Measurements from ENCODE around the gene DMXL2. TPM values are rescaled to one million over a fixed set of nuclear protein-coding genes. Genes with fewer than 3 reads are reported as not detected.

The DMXL2 gene
- total RNA-seq, 1 experiment from 2014 or later: 10.9 TPM

DNA sequence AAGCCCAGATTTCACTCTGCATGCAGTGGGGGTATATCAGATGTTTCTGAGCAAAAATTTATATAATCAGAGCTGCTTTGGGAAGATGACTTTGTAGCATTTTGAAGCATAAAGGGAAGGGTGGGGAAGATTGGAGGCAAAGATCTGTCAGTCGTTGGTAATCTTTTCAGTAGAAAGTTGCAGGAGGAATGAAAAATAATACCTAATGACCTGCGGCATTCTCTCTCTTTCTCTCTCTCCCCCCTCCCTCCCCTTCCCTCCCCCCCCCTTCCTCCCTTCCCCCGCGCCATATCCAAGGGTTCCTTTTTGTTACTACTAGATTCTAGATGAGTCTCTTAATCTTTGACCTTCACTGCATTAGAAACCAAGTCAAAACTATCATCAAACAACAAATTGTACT, 1.5 kb upstream of the DMXL2 start:
- no peak for TF ChIP-seq EZH2phosphoT487 (IDR thresholded peaks at IDR 0.05; ENCODE audit: borderline replicate concordance, low read length)
- TF ChIP-seq, protein P1, sequence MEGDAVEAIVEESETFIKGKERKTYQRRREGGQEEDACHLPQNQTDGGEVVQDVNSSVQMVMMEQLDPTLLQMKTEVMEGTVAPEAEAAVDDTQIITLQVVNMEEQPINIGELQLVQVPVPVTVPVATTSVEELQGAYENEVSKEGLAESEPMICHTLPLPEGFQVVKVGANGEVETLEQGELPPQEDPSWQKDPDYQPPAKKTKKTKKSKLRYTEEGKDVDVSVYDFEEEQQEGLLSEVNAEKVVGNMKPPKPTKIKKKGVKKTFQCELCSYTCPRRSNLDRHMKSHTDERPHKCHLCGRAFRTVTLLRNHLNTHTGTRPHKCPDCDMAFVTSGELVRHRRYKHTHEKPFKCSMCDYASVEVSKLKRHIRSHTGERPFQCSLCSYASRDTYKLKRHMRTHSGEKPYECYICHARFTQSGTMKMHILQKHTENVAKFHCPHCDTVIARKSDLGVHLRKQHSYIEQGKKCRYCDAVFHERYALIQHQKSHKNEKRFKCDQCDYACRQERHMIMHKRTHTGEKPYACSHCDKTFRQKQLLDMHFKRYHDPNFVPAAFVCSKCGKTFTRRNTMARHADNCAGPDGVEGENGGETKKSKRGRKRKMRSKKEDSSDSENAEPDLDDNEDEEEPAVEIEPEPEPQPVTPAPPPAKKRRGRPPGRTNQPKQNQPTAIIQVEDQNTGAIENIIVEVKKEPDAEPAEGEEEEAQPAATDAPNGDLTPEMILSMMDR (conservative IDR thresholded peaks at IDR 0.05; ENCODE audit: low read depth, low read length): no peak
- no peak for TF ChIP-seq EZH2 (IDR thresholded peaks at IDR 0.05; ENCODE audit: low read length, unreplicated experiment)
- Histone ChIP-seq H3K36me3 (ENCODE audit: low read depth, low read length) (no peaks in the 10 kb centered on the region), H3K4me2 (ENCODE audit: low read length) (peak overlapping the region; percentile 89), H3K79me2 (ENCODE audit: low read length) (peaks cover 26% of the 10 kb centered on the region), H3K9me3 (ENCODE audit: low read length) (no peaks in the 10 kb centered on the region), H3K9ac (ENCODE audit: low read length) (no peak overlapping the region), H4K20me1 (ENCODE audit: low read length) (no peaks in the 10 kb centered on the region), H2AFZ (ENCODE audit: low read length) (no peak overlapping the region), H3K9me2 (replicated peaks; ENCODE audit: low read length) (no peaks in the 10 kb centered on the region), H3K4me3 (ENCODE audit: low read length) (peak overlapping the region; percentile 86; the same call in 1 of the 2 replicates), H3K4me1 (ENCODE audit: insufficient read depth, low read length) (peaks cover 14% of the 10 kb centered on the region), H3K27ac (ENCODE audit: low read length) (no peak overlapping the region), H3F3A (ENCODE audit: low read length, unreplicated experiment) (no peaks in the 10 kb centered on the region), H3K27me3 (ENCODE audit: low read length) (no peaks in the 10 kb centered on the region)
- POLR2A ChIA-PET (ENCODE audit: unreplicated experiment): no interaction called here
- BruUV-seq (replicated peaks): no TSS peak
- CTCF ChIA-PET: no interaction called here
- DNase-seq (no peak), ATAC-seq (no peak)
- intact Hi-C loops (cut with micrococcal nuclease): no loop called here

GRCh38 chr15:51623386-51623938, 891 bp upstream of the DMXL2 start:
- peak; percentile 5; the same call in 1 of the 2 replicates for ATAC-seq
- intact Hi-C loops (cut with micrococcal nuclease): no loop called here
- no peaks in the 10 kb centered on the region for H4K20me1 ChIP-seq (ENCODE audit: low read length)
- no peaks in the 10 kb centered on the region for H3K9me3 ChIP-seq (ENCODE audit: low read length)
- no peaks in the 10 kb centered on the region for H3K36me3 ChIP-seq (ENCODE audit: low read depth, low read length)
- ChIA-PET POLR2A (ENCODE audit: unreplicated experiment) (interaction anchor here (0.6 kb wide), 1 partner anchor 396 kb away, joined by 3 read pairs; no protein-coding TSS in a partner anchor), CTCF (no interaction called here)
- H3K9ac ChIP-seq (ENCODE audit: low read length): peak overlapping the region; percentile 78
- H3K27me3 ChIP-seq (ENCODE audit: low read length): no peaks in the 10 kb centered on the region
- H3K4me1 ChIP-seq (ENCODE audit: insufficient read depth, low read length): peaks cover 14% of the 10 kb centered on the region
- H3K79me2 ChIP-seq (ENCODE audit: low read length): peaks cover 30% of the 10 kb centered on the region
- H3K9me2 ChIP-seq (replicated peaks; ENCODE audit: low read length): no peaks in the 10 kb centered on the region
- DNase-seq: peak; percentile 66
- TF ChIP-seq, protein P1 (conservative IDR thresholded peaks at IDR 0.05; ENCODE audit: low read depth, low read length): no peak
- TF ChIP-seq EZH2 (IDR thresholded peaks at IDR 0.05; ENCODE audit: low read length, unreplicated experiment): no peak
- no peak for TF ChIP-seq EZH2phosphoT487 (IDR thresholded peaks at IDR 0.05; ENCODE audit: borderline replicate concordance, low read length)
- no peaks in the 10 kb centered on the region for H3F3A ChIP-seq (ENCODE audit: low read length, unreplicated experiment)
- H3K4me3 ChIP-seq (ENCODE audit: low read length): peak overlapping the region; percentile 86
- H3K4me2 ChIP-seq (ENCODE audit: low read length): peak overlapping the region; percentile 89
- peak overlapping the region; percentile 89 for H2AFZ ChIP-seq (ENCODE audit: low read length)
- peak overlapping the region; percentile 10 for H3K27ac ChIP-seq (ENCODE audit: low read length)
- BruUV-seq (replicated peaks): no TSS peak

DNA sequence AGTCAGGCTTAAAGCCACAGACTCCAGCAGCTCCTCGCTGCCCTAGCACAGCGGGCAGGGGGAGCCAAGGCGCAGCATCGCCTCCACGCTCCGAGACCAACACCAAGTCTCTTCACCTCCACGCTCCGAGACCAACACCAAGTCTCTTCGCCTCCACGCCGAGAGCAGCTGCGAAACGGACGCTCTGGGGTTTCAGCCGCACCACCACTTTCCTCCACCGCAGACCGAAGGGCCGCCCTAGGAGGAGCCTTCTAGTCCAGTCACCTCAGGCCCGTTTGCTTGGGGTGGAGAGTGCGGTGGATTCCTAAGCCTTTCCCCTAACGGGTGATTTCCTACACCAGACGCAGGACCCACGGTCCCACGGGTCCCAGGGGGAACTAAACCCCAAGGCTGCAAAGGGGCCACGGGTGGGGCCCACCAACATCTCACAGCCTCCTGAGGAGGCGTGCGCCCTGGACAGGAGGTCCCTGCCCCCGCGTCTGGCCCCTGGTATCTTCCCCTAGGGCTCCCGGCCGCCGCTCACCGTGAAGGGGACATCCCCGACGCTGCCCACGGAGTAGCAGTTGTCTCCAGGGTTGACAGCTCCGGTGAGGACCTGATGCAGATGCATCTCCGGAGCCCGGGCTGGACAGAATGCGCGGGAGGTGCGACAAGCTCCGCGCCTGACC, 501 bp downstream of the DMXL2 start:
- Histone ChIP-seq H3F3A (ENCODE audit: low read length, unreplicated experiment) (no peaks in the 10 kb centered on the region), H3K9me3 (ENCODE audit: low read length) (no peaks in the 10 kb centered on the region), H2AFZ (ENCODE audit: low read length) (peak overlapping the region; percentile 89), H3K4me2 (ENCODE audit: low read length) (peak overlapping the region; percentile 89), H3K4me3 (ENCODE audit: low read length) (peak overlapping the region; percentile 86), H3K9ac (ENCODE audit: low read length) (peak overlapping the region; percentile 78), H3K9me2 (replicated peaks; ENCODE audit: low read length) (no peaks in the 10 kb centered on the region), H3K27me3 (ENCODE audit: low read length) (no peaks in the 10 kb centered on the region), H4K20me1 (ENCODE audit: low read length) (no peaks in the 10 kb centered on the region), H3K4me1 (ENCODE audit: insufficient read depth, low read length) (peaks cover 14% of the 10 kb centered on the region), H3K79me2 (ENCODE audit: low read length) (peaks cover 34% of the 10 kb centered on the region), H3K27ac (ENCODE audit: low read length) (peak overlapping the region; percentile 10), H3K36me3 (ENCODE audit: low read depth, low read length) (no peaks in the 10 kb centered on the region)
- ChIA-PET CTCF (no interaction called here), POLR2A (ENCODE audit: unreplicated experiment) (interaction anchor here (0.6 to 0.8 kb wide), 2 partner anchors 15 to 143 kb away, joined by 4 read pairs; no protein-coding TSS in a partner anchor)
- BruUV-seq (replicated peaks): TSS peak; percentile 39
- DNase-seq: peak; percentile 46
- TF ChIP-seq EZH2 (IDR thresholded peaks at IDR 0.05; ENCODE audit: low read length, unreplicated experiment) (no peak), EZH2phosphoT487 (IDR thresholded peaks at IDR 0.05; ENCODE audit: borderline replicate concordance, low read length) (no peak)
- TF ChIP-seq, protein P1 (conservative IDR thresholded peaks at IDR 0.05; ENCODE audit: low read depth, low read length): no peak; the same call in 1 of the 2 replicates
- intact Hi-C loops (cut with micrococcal nuclease): loop anchor here (1.0 kb wide), 1 partner anchor 89 kb away; no protein-coding TSS in a partner anchor
- peak; percentile 54 for ATAC-seq

Data from PC-3 (cell line).